ENCODE data around the gene SVIL.

DNA sequence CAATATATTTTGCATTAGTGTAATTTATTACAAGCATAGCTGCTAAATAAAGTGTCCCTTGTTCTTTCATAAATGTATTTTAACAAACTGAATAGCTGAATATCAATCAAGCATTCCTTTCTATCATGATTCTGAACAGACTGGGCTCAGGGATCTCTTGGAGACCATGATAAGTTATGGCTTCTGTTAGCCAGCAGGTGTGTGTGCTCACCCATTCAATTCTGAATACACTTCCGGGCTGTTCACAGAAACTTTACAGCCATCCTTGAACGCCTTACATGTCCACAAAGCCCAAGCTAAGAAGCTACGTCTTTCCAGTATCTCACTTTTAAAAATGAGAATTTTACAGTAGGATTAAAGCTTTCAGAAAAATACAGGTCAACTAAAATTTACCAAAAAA lies 115.1 kb downstream of the SVIL start:
- TF ChIP-seq POLR2AphosphoS5 (IDR thresholded peaks at IDR 0.05; ENCODE audit: borderline replicate concordance, low read depth, low read length) (no peak), EZH2 (IDR thresholded peaks at IDR 0.05) (no peak), FOXP2 (optimal IDR thresholded peaks at IDR 0.05; ENCODE audit: control extremely low read depth, extremely low read length, insufficient read depth) (no peak)
